Natural killer cell (primary cell): ENCODE measurements around the gene NEK4. TPM values are rescaled to one million over a fixed set of nuclear protein-coding genes. Genes with fewer than 3 reads are reported as not detected.

Experiments
- ATAC-seq, 3 donors: fragments of 150-1000 bp in 2 of 3; fragments of 200-7000 bp in 1 of 3; cut with Tn5 transposase; 1 replicate in 1 of 3; 2 replicates in 2 of 3; pipeline ENCODE4 v1.10.0; 2021; ENCODE audit warnings: mild to moderate bottlenecking in 2 of 3, moderate library complexity in 2 of 3
- DNase-seq, 2 donors: peaks; one replicate each; pipeline versions ENCODE4 v3.0.0 to v3.0.0-alpha.2; 2013 to 2021; ENCODE audit warnings: mixed read lengths in 1 of 2
- H3K27ac ChIP-seq: one replicate; pipeline ENCODE4 v1.5.1; 2013; ENCODE audit warnings: mild to moderate bottlenecking, low read length
- H3K27me3 ChIP-seq: one replicate; pipeline ENCODE4 v1.6.1; 2013; ENCODE audit warnings: low read length; ENCODE audit not compliant: control insufficient read depth, insufficient read depth
- H3K36me3 ChIP-seq: one replicate; pipeline ENCODE4 v1.6.1; 2013; ENCODE audit warnings: low read length; ENCODE audit not compliant: control insufficient read depth, insufficient read depth
- H3K4me1 ChIP-seq: one replicate; pipeline ENCODE4 v1.6.1; 2013; ENCODE audit warnings: low read length; ENCODE audit not compliant: control insufficient read depth, insufficient read depth
- H3K4me3 ChIP-seq: one replicate; pipeline ENCODE4 v1.5.1; 2013; ENCODE audit warnings: low read length
- H3K9me3 ChIP-seq: one replicate; pipeline ENCODE4 v1.6.1; 2013; ENCODE audit warnings: low read length; ENCODE audit not compliant: control insufficient read depth, insufficient read depth
- H3K27ac Mint-ChIP-seq, 2 donors: one replicate each; pipeline ENCODE4 v1.8.0; 2022; ENCODE audit warnings: mild to moderate bottlenecking in 2 of 2, mixed read lengths in 2 of 2, moderate library complexity in 1 of 2
- H3K27me3 Mint-ChIP-seq, 2 donors: one replicate each; pipeline ENCODE4 v1.8.0; 2022; ENCODE audit warnings: low read depth in 2 of 2, mixed read lengths in 2 of 2
- H3K36me3 Mint-ChIP-seq: one replicate; pipeline ENCODE4 v1.8.0; 2022; ENCODE audit warnings: mixed read lengths
- H3K4me1 Mint-ChIP-seq, 2 donors: one replicate each; pipeline ENCODE4 v1.8.0; 2022; ENCODE audit warnings: mixed read lengths in 2 of 2
- H3K4me3 Mint-ChIP-seq: one replicate; pipeline ENCODE4 v1.8.0; 2022; ENCODE audit warnings: mild to moderate bottlenecking, moderate library complexity, mixed read lengths
- H3K9me3 Mint-ChIP-seq, 2 donors: one replicate each; pipeline ENCODE4 v1.8.0; 2022; ENCODE audit warnings: mixed read lengths in 2 of 2
- CTCF ChIP-seq: fragments of 200-600 bp; IDR thresholded peaks from one replicate; pipeline ENCODE4 v1.8.0; 2022; ENCODE audit warnings: antibody characterized with exemption
- WGBS: methylation state at CpG from one replicate; pipeline ENCODE4 v1.1.7; 2013; ENCODE audit warnings: missing lambda C conversion rate; ENCODE audit not compliant: insufficient coverage; 5-methylcytosine and 5-hydroxymethylcytosine counted together
- intact Hi-C: fragments of 100-400 bp; cut with micrococcal nuclease; formaldehyde crosslinking; loops from one replicate; pipeline ENCODE4 v1.14.2; 2022
- total RNA-seq, 4 donors: library from RNA; stranded (reverse); fragments of 120-200 nt in 1 of 4; gene quantifications; one replicate each; pipeline versions ENCODE4 v1.2.3 to v1.2.4, GENCODE V29; 2013 to 2022

Gene NEK4
- total RNA-seq, 3 donors from 2014 or later (not counting 1 experiment from before 2014, with no cell fraction given): 13.8 to 19.5 (median 15.5) TPM

GRCh38 chr3:52810923-52811322, 40.2 kb upstream of the NEK4 start:
- Mint-ChIP-seq H3K9me3 (no peaks in the 10 kb centered on the region), H3K4me1 (peaks cover 0 to 23% of the 10 kb centered on the region in 2 donors), H3K27ac (no peak overlapping the region), H3K36me3 (no peaks in the 10 kb centered on the region), H3K27me3 (no peaks in the 10 kb centered on the region), H3K4me3 (no peak overlapping the region)
- no peak for ATAC-seq
- Histone ChIP-seq H3K4me1 (peaks cover 15% of the 10 kb centered on the region), H3K27me3 (no peaks in the 10 kb centered on the region), H3K36me3 (no peaks in the 10 kb centered on the region), H3K9me3 (no peaks in the 10 kb centered on the region), H3K27ac (no peak overlapping the region), H3K4me3 (no peak overlapping the region)
- no peak for TF ChIP-seq CTCF
- 89% methylated on average over 11 of the region's 11 CpGs for WGBS
- DNase-seq: no peak
- intact Hi-C loops: no loop called here

DNA sequence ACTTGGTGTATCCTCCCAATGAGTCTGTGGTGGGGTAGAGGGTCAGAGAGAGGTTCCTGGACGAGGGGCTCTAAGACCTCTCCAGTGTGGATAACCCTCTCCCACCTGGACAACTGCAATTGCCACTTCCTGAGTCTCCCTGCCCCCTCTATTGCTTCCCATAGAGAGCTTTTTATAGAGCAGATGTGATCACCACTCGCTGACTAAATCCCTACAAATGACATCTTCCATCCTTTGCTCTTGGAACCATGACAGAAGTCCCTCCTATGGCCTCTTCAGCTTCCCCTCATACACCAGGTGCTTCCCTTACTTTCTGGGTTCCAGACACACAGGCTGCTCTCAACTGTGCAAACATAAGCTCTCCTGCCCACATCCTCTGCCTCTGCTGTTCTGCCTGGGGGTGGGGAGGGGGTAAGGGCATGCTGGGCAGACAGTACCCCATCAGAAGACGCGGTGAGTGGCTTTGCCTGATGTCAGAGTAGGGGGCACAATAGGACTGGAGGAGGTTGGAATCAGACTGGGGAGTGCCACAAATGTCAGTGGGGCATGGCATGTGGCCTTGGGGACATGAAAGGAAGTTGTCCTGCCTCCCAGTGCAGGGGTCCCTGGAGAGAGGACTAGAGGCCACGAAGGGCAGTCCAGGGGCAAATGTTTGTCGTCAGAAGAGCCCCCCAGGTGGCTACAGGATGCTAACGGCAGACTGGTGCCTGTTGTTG, 39.1 kb upstream of the NEK4 start:
- ATAC-seq: no peak
- no peaks in the 10 kb centered on the region for H3K27me3 Mint-ChIP-seq
- H3K9me3 Mint-ChIP-seq: no peaks in the 10 kb centered on the region

GRCh38 chr3:52809149-52809548, 38.4 kb upstream of the NEK4 start:
- intact Hi-C loops: no loop called here

More for the DNA sequence above, 39.1 kb upstream of the NEK4 start:
- Histone ChIP-seq H3K4me3 (no peak overlapping the region), H3K27ac (no peak overlapping the region), H3K27me3 (no peaks in the 10 kb centered on the region), H3K9me3 (no peaks in the 10 kb centered on the region), H3K36me3 (no peaks in the 10 kb centered on the region), H3K4me1 (peaks cover 15% of the 10 kb centered on the region)
- Mint-ChIP-seq H3K36me3 (no peaks in the 10 kb centered on the region), H3K27ac (no peak overlapping the region), H3K4me3 (no peak overlapping the region), H3K4me1 (peaks cover 0 to 23% of the 10 kb centered on the region in 2 donors)
- no peak for TF ChIP-seq CTCF
- DNase-seq: no peak
- intact Hi-C loops: no loop called here
- 45% methylated on average over 6 of the region's 7 CpGs for WGBS

More at GRCh38 chr3:52809149-52809548, 38.4 kb upstream of the NEK4 start:
- Histone ChIP-seq H3K27me3 (no peaks in the 10 kb centered on the region), H3K4me1 (peaks cover 15% of the 10 kb centered on the region), H3K9me3 (no peaks in the 10 kb centered on the region), H3K4me3 (no peak overlapping the region), H3K27ac (no peak overlapping the region), H3K36me3 (no peaks in the 10 kb centered on the region)
- Mint-ChIP-seq H3K4me3 (no peak overlapping the region), H3K27ac (no peak overlapping the region), H3K4me1 (peaks cover 0 to 23% of the 10 kb centered on the region in 2 donors), H3K27me3 (no peaks in the 10 kb centered on the region), H3K36me3 (no peaks in the 10 kb centered on the region), H3K9me3 (no peaks in the 10 kb centered on the region)
- TF ChIP-seq CTCF: no peak
- DNase-seq (no peak), ATAC-seq (no peak)
- 75% methylated on average over 2 of the region's 2 CpGs for WGBS
